ENCODE results near the gene MYO7B.

DNA sequence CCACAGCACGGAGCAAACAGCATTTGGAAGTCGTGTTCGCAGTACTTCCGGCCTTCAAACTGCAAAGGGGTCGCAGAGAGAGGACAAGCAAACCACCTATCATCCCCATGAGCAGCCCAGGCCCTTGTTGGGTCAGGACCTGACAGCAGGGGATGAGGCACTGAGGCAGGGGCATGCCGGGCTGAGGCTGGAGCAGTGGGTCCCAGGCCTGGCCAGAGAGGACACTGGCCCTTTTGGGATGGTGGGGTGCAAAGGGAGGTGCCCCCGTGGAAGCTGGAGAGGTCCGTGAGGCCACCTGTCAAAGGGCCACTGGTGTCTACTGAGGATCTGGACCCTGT, 119.3 kb downstream of the MYO7B start:
- TF ChIP-seq, protein P1, sequence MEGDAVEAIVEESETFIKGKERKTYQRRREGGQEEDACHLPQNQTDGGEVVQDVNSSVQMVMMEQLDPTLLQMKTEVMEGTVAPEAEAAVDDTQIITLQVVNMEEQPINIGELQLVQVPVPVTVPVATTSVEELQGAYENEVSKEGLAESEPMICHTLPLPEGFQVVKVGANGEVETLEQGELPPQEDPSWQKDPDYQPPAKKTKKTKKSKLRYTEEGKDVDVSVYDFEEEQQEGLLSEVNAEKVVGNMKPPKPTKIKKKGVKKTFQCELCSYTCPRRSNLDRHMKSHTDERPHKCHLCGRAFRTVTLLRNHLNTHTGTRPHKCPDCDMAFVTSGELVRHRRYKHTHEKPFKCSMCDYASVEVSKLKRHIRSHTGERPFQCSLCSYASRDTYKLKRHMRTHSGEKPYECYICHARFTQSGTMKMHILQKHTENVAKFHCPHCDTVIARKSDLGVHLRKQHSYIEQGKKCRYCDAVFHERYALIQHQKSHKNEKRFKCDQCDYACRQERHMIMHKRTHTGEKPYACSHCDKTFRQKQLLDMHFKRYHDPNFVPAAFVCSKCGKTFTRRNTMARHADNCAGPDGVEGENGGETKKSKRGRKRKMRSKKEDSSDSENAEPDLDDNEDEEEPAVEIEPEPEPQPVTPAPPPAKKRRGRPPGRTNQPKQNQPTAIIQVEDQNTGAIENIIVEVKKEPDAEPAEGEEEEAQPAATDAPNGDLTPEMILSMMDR (conservative IDR thresholded peaks at IDR 0.05; ENCODE audit: low read depth, low read length): no peak
- no peak for TF ChIP-seq EZH2 (IDR thresholded peaks at IDR 0.05; ENCODE audit: low read length, unreplicated experiment)
